Glutamatergic neuron (in vitro differentiated cells): ENCODE results near the gene UNC13B. TPM values are rescaled to one million over a fixed set of nuclear protein-coding genes. Genes with fewer than 3 reads are reported as not detected.

Experiments
- DNase-seq: peaks from one replicate; pipeline ENCODE4 v3.0.0; 2022
- H3K27ac Mint-ChIP-seq: one replicate; pipeline ENCODE4 v1.8.0; 2020; ENCODE audit warnings: mild to moderate bottlenecking, mixed read lengths, inconsistent platforms; ENCODE audit not compliant: unreplicated experiment
- H3K27me3 Mint-ChIP-seq: one replicate; pipeline ENCODE4 v1.8.0; 2020; ENCODE audit warnings: mild to moderate bottlenecking, moderate library complexity, mixed read lengths, inconsistent platforms; ENCODE audit not compliant: unreplicated experiment
- H3K36me3 Mint-ChIP-seq: one replicate; pipeline ENCODE4 v1.8.0; 2020; ENCODE audit warnings: mild to moderate bottlenecking, mixed read lengths, inconsistent platforms; ENCODE audit not compliant: unreplicated experiment
- H3K4me1 Mint-ChIP-seq: one replicate; pipeline ENCODE4 v1.8.0; 2020; ENCODE audit warnings: mild to moderate bottlenecking, low read depth, mixed read lengths, inconsistent platforms; ENCODE audit not compliant: unreplicated experiment
- H3K4me3 Mint-ChIP-seq: one replicate; pipeline ENCODE4 v1.8.0; 2020; ENCODE audit warnings: mild to moderate bottlenecking, mixed read lengths, inconsistent platforms; ENCODE audit not compliant: unreplicated experiment
- H3K9me3 Mint-ChIP-seq: one replicate; pipeline ENCODE4 v1.8.0; 2020; ENCODE audit warnings: mild to moderate bottlenecking, moderate library complexity, mixed read lengths, inconsistent platforms; ENCODE audit not compliant: unreplicated experiment
- total RNA-seq: library from RNA; stranded (reverse); fragmentation: NEBNext Ultra II Directional; extraction: Animal tissue kit (Norgen Biotek cat#: 25700); gene quantifications from one replicate; pipeline ENCODE4 v1.2.1, GENCODE V29; 2021; ENCODE audit not compliant: unreplicated experiment
- TF ChIP-seq, protein P1 (sequence below): fragments of 200-600 bp; sonication (generic); IDR thresholded peaks from one replicate; pipeline ENCODE4 v1.5.0; 2021; ENCODE audit not compliant: partially characterized antibody, unreplicated experiment

The UNC13B gene
- total RNA-seq, 1 donor from 2014 or later, result 90.7 TPM

DNA sequence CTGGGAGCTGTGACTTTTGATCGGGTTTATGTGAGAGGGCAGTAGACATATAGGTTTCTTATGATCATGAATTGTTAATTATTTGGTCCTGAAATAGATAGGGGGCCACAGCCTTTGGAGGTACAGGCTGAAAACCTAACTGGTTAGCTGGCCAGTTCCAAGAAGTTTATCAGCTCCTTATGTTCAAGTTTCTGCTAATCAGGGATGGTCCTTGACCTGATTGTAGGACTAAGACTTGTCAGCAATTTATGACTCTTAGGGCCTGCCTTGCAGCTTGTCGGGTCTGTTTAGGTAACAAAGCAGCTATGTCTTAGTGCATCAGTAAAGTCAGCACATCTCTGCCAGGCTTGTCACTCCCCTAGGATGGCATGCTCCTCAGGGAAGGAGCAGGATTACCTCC, 176.3 kb downstream of the UNC13B start:
- H3K27ac Mint-ChIP-seq, result no peak overlapping the region
- TF ChIP-seq, protein P1, sequence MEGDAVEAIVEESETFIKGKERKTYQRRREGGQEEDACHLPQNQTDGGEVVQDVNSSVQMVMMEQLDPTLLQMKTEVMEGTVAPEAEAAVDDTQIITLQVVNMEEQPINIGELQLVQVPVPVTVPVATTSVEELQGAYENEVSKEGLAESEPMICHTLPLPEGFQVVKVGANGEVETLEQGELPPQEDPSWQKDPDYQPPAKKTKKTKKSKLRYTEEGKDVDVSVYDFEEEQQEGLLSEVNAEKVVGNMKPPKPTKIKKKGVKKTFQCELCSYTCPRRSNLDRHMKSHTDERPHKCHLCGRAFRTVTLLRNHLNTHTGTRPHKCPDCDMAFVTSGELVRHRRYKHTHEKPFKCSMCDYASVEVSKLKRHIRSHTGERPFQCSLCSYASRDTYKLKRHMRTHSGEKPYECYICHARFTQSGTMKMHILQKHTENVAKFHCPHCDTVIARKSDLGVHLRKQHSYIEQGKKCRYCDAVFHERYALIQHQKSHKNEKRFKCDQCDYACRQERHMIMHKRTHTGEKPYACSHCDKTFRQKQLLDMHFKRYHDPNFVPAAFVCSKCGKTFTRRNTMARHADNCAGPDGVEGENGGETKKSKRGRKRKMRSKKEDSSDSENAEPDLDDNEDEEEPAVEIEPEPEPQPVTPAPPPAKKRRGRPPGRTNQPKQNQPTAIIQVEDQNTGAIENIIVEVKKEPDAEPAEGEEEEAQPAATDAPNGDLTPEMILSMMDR, result no peak
- no peak overlapping the region for H3K4me3 Mint-ChIP-seq
- no peak for DNase-seq
- H3K9me3 Mint-ChIP-seq, result peaks cover 3% of the 10 kb centered on the region
- H3K4me1 Mint-ChIP-seq, result peaks cover 15% of the 10 kb centered on the region
- H3K36me3 Mint-ChIP-seq, result no peaks in the 10 kb centered on the region
- H3K27me3 Mint-ChIP-seq, result peaks cover 6% of the 10 kb centered on the region

DNA sequence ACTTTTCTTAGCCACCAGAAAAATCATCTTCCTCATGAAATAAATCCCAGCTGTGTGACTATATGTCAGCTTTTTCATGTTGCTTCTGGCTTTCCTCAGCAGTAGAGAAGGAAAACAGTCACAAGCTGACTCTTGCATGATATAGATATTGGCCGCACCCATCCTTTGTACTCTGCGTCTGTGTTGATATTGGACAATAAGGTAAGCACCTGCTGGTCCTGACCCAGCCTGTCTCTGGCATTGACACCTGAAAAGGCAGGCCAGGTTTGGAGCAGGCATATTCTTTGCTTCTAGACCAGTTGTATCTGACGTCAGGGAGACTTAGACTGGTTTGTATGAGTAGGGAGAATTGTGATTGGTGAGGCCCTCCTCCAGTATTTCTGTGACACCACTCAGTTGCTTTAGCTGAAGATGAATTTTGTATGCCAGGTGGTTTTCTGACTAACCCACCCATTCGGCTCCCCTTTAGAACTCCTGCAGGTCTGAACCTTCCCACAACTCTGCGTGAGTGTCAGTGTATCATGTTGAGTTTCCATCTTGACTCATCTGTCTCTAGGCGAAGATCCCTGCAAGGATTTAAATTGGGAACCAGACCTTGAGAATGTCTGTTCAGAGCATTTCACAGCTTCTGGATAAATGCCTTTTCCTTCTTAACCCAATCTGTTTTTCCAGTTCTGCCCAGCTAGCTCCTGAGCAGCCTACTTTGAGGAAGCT, 176.9 kb downstream of the UNC13B start:
- H3K36me3 Mint-ChIP-seq, result no peaks in the 10 kb centered on the region

DNA sequence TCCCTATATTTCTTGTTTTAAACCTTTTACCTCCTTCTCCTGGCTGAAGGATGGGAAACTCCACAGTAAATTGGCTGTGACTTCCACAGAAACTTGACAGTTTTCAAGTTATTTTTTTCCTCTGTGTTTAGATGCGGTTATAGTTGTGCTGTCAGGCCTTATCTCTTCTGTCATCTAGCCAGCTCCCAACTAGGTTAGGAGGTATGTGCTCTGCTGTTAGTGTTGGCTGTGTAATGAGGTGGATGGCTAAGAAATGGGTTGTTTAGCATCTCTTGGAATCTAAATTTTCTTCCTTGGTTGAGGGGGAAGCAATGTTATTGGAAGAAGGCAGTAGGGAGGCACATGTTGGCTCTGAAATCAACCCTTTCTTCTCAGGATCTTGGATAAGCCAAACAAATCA, 178.2 kb downstream of the UNC13B start:
- no peak for DNase-seq
- H3K4me1 Mint-ChIP-seq, result peaks cover 15% of the 10 kb centered on the region
- H3K4me3 Mint-ChIP-seq, result no peak overlapping the region
- H3K36me3 Mint-ChIP-seq, result no peaks in the 10 kb centered on the region
- TF ChIP-seq, protein P1, result no peak
- peaks cover 7% of the 10 kb centered on the region for H3K27me3 Mint-ChIP-seq
- no peak overlapping the region for H3K27ac Mint-ChIP-seq
- H3K9me3 Mint-ChIP-seq, result peaks cover 3% of the 10 kb centered on the region

More for the DNA sequence above, 176.9 kb downstream of the UNC13B start:
- Mint-ChIP-seq H3K27ac (no peak overlapping the region), H3K4me3 (no peak overlapping the region), H3K4me1 (peaks cover 15% of the 10 kb centered on the region), H3K9me3 (peaks cover 3% of the 10 kb centered on the region), H3K27me3 (peaks cover 6% of the 10 kb centered on the region)
- TF ChIP-seq, protein P1, result no peak
- no peak for DNase-seq

DNA sequence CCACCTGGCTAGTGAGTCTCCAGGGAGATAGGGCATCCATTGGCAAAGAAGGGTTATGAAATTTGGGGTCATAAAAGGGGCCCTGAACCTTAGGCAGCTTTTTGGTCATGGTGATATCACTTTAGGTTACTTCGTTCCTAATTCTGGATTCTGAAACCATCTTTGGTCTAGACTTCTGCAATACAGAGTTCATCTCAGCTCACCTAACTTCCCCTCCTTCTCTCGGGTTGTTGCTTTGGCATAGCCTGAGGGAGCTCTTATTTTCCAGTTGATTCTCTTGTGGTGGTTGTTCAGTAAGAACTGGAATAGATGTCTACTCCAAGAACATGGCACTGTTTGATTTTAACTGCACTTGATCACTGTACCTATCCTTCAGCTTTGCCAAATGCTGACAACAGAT, 179.2 kb downstream of the UNC13B start:
- H3K9me3 Mint-ChIP-seq, result peaks cover 3% of the 10 kb centered on the region
- TF ChIP-seq, protein P1, result no peak
- peaks cover 7% of the 10 kb centered on the region for H3K27me3 Mint-ChIP-seq
- no peak for DNase-seq
- peaks cover 15% of the 10 kb centered on the region for H3K4me1 Mint-ChIP-seq
- H3K27ac Mint-ChIP-seq, result no peak overlapping the region
- no peak overlapping the region for H3K4me3 Mint-ChIP-seq
- no peaks in the 10 kb centered on the region for H3K36me3 Mint-ChIP-seq

DNA sequence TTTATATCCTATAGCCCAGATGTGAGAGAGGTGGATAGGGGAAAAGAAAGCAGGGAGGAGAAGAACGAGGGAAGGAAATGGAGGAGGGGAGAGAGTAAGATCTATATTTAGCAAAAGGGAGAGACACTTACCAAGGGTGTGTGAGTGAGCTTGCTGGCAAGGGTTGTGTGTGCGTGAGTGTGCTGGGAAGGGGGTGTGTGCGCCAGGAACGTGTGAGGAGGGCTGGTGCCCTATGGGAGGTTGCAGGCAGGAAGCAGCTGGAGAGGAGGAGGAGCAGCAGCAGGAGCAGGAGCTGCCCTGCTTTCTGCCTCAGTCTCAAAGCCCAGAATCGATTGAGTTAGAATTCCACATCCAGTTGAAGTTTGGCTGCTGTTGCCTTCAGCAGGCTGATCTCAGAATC, 179.8 kb downstream of the UNC13B start:
- TF ChIP-seq, protein P1, result no peak
- Mint-ChIP-seq H3K36me3 (no peaks in the 10 kb centered on the region), H3K27me3 (peaks cover 7% of the 10 kb centered on the region), H3K4me3 (peak overlapping the region; percentile 57), H3K9me3 (peaks cover 3% of the 10 kb centered on the region), H3K27ac (peak overlapping the region; percentile 45), H3K4me1 (peaks cover 15% of the 10 kb centered on the region)
- peak; percentile 26 for DNase-seq
